ENCODE results near the gene CHID1.

CHID1 gene

DNA sequence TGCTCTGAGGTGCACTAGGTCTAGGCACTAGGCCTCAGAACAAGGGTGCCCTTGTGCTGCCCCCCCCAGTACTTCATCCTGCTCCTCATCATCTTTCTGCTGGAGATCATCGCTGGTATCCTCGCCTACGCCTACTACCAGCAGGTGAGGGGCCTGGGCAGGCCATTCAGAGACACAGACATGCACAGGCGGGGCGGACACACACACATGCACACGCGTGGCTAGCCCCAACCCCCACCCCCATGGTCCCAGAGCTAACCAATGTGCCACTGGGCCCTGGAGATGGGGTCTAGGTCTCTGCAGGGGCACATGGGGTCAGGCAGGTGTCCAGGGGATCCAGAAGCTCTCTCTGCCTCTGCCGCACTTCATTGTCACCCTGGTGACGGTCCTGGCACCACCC, 73.9 kb downstream of the CHID1 start:
- Histone ChIP-seq H3K9me2 (replicated peaks; ENCODE audit: insufficient read depth, low read length) (no peaks in the 10 kb centered on the region), H3K36me3 (ENCODE audit: low read length) (no peaks in the 10 kb centered on the region), H3K4me2 (ENCODE audit: low read depth, low read length, poor library complexity, severe bottlenecking) (no peak overlapping the region), H3K27me3 (ENCODE audit: low read length) (no peaks in the 10 kb centered on the region), H4K20me1 (ENCODE audit: low read depth, low read length) (peaks cover 6% of the 10 kb centered on the region; the same call in 1 of the 2 replicates), H3K9ac (ENCODE audit: low read length) (no peak overlapping the region), H2AFZ (ENCODE audit: low read depth, low read length, severe bottlenecking) (no peak overlapping the region), H3K79me2 (ENCODE audit: insufficient read depth, low read length) (peaks cover 14% of the 10 kb centered on the region), H3K9me3 (ENCODE audit: insufficient read depth, low read length) (no peaks in the 10 kb centered on the region), H3K27ac (ENCODE audit: low read depth, low read length) (no peak overlapping the region), H3F3A (ENCODE audit: insufficient read depth) (no peaks in the 10 kb centered on the region), H3K4me3 (ENCODE audit: insufficient read depth, low read length, poor library complexity, severe bottlenecking) (no peak overlapping the region)
- TF ChIP-seq CTCF (IDR thresholded peaks at IDR 0.05; ENCODE audit: insufficient read depth, low read length, poor library complexity, severe bottlenecking) (no peak), EZH2phosphoT487 (conservative IDR thresholded peaks at IDR 0.05; ENCODE audit: low read length) (no peak)

DNA sequence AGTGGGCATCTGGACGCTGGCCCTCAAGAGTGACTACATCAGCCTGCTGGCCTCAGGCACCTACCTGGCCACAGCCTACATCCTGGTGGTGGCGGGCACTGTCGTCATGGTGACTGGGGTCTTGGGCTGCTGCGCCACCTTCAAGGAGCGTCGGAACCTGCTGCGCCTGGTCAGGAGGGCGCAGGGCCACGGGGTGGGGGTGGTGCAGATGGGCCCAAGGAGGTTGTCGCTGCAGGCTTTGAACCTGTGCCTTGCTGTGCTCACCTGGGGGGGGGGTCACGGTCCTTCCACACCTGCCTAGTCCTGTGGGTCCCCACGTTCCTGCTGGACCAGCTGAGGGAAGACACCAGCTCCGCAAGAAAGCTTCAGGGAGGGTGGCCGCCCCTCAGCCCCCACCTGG, 74.3 kb downstream of the CHID1 start:
- Histone ChIP-seq H3K9me3 (ENCODE audit: insufficient read depth, low read length) (no peaks in the 10 kb centered on the region), H3K9ac (ENCODE audit: low read length) (no peak overlapping the region), H3F3A (ENCODE audit: insufficient read depth) (no peaks in the 10 kb centered on the region), H3K79me2 (ENCODE audit: insufficient read depth, low read length) (peaks cover 10% of the 10 kb centered on the region), H3K27ac (ENCODE audit: low read depth, low read length) (no peak overlapping the region), H2AFZ (ENCODE audit: low read depth, low read length, severe bottlenecking) (no peak overlapping the region), H3K4me2 (ENCODE audit: low read depth, low read length, poor library complexity, severe bottlenecking) (no peak overlapping the region), H3K4me3 (ENCODE audit: insufficient read depth, low read length, poor library complexity, severe bottlenecking) (no peak overlapping the region), H4K20me1 (ENCODE audit: low read depth, low read length) (peaks cover 5% of the 10 kb centered on the region; the same call in 1 of the 2 replicates), H3K9me2 (replicated peaks; ENCODE audit: insufficient read depth, low read length) (no peaks in the 10 kb centered on the region), H3K36me3 (ENCODE audit: low read length) (no peaks in the 10 kb centered on the region), H3K27me3 (ENCODE audit: low read length) (no peaks in the 10 kb centered on the region)
- TF ChIP-seq CTCF (IDR thresholded peaks at IDR 0.05; ENCODE audit: insufficient read depth, low read length, poor library complexity, severe bottlenecking) (no peak), EZH2phosphoT487 (conservative IDR thresholded peaks at IDR 0.05; ENCODE audit: low read length) (no peak)

DNA sequence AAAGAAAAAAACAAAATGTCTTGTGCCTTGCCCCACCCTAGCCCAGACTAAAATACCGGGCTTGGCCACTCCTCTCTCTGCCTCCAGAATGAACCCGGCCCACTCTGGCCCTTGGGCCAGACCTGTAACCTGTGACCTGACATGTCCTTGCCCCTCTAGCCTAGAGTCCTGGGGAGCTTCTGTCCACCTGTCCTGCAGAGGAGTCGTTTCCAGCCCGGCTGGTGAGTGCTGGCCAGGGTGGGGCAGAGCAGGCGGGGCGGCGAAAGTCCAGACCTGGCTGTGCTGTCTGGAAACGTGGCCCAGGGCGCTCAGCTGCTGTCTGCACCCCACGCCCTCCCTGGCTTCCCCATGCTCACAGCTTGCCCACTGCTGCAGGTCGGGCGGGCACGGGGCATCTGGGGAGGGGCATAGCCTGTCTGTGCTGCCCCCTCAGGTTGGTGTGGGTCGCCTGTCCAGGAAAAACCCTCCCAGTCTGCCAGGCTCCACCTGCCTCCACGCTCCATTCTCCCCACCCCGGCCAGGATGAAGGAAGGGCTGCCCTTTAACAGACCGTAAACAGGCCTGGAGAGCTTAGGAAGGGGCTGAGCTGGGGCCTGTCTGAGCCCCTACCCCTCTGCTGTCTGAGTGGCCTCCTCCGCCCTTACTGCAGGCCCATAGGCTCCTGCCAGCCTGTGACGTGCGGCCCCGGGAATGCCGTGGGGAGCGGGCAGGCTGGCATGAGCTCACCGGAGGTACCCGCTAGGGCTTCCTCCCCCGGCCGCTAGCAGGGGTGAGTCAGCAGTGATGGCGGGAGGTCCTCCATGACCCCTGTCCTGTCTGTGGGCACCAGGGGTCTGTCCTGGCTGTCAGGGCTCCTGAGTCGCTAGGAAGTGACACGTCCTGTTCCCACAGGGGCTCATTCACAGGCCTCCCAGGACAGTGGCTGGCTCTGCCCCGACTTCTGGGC, 76.0 kb downstream of the CHID1 start:
- H3K79me2 ChIP-seq (ENCODE audit: insufficient read depth, low read length): no peaks in the 10 kb centered on the region
- no peak overlapping the region for H3K4me3 ChIP-seq (ENCODE audit: insufficient read depth, low read length, poor library complexity, severe bottlenecking)
- no peak overlapping the region for H3K4me2 ChIP-seq (ENCODE audit: low read depth, low read length, poor library complexity, severe bottlenecking)

More for the DNA sequence above, 76.0 kb downstream of the CHID1 start:
- Histone ChIP-seq H2AFZ (ENCODE audit: low read depth, low read length, severe bottlenecking) (no peak overlapping the region), H3K9me2 (replicated peaks; ENCODE audit: insufficient read depth, low read length) (no peaks in the 10 kb centered on the region), H4K20me1 (ENCODE audit: low read depth, low read length) (no peaks in the 10 kb centered on the region), H3K9ac (ENCODE audit: low read length) (no peak overlapping the region), H3K27me3 (ENCODE audit: low read length) (no peaks in the 10 kb centered on the region), H3K27ac (ENCODE audit: low read depth, low read length) (no peak overlapping the region), H3K9me3 (ENCODE audit: insufficient read depth, low read length) (no peaks in the 10 kb centered on the region), H3K36me3 (ENCODE audit: low read length) (no peaks in the 10 kb centered on the region), H3F3A (ENCODE audit: insufficient read depth) (no peaks in the 10 kb centered on the region)
- TF ChIP-seq EZH2phosphoT487 (conservative IDR thresholded peaks at IDR 0.05; ENCODE audit: low read length): no peak; the same call in 1 of the 2 replicates
- TF ChIP-seq CTCF (IDR thresholded peaks at IDR 0.05; ENCODE audit: insufficient read depth, low read length, poor library complexity, severe bottlenecking): no peak
